ENCODE results near the gene TANGO6.
"Not testable (repeated sequence)": the region's sequence is repeated elsewhere in the genome, so short reads cannot be mapped to it uniquely, and the experiment has no call there.

TANGO6 gene

DNA sequence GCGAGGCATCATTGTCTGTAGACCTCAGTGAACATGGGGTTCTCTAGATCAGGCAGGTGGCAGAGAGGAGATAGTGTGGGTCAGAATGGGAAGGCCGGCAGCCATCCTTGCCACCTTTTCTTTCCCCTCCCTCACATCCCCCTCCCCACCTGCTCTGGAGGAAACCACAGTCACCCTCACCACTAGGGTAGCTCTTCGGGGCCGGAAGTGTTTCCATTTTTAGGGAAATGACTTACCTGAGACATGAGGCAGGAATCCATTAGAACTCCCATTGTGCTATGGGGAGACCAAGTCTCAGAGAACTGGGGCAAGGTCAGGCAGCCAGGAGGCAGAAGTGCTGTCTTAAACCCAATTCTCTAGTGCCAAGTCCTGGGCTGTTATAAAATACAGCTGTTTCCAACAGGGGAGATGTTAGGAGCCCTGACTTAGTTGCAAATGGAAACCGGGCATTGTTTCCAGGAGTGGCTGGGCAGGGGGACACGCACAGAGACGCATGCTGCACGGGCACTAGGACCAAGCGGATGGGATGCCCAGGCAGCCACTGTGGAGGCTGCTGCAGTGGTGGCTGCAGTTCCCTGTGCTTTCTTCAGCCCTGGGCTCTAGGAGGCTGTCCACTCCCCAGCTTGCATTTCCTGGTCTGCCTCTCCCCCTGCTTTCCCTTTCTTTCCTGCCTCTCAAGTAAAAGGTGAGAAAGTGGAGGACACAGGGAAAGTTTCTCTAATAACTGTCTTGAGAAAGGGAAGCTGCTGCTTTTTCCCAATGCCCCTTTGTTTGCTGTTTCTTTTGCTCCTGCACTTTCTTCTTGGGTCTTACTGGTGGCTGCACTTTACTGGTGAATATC is 265.0 kb downstream of the TANGO6 start:
- no peak for DNase-seq

DNA sequence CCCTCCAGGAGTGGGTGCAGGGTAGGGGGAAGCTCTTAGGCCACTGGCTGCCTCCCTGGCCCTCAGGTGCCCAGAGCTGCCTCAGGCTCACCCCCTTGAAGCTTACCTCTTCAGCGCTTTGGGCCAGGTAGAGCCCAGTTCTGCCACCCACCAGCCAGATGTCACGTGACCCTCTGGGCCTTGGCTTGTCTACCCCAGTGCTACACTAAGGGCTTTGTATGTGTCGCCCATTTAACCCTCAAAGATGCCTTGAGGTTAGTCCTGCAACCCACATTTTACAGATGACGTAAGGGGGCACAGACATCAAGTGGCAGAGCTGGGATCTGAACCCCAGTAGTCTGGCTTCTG is 265.5 kb downstream of the TANGO6 start:
- DNase-seq: no peak

DNA sequence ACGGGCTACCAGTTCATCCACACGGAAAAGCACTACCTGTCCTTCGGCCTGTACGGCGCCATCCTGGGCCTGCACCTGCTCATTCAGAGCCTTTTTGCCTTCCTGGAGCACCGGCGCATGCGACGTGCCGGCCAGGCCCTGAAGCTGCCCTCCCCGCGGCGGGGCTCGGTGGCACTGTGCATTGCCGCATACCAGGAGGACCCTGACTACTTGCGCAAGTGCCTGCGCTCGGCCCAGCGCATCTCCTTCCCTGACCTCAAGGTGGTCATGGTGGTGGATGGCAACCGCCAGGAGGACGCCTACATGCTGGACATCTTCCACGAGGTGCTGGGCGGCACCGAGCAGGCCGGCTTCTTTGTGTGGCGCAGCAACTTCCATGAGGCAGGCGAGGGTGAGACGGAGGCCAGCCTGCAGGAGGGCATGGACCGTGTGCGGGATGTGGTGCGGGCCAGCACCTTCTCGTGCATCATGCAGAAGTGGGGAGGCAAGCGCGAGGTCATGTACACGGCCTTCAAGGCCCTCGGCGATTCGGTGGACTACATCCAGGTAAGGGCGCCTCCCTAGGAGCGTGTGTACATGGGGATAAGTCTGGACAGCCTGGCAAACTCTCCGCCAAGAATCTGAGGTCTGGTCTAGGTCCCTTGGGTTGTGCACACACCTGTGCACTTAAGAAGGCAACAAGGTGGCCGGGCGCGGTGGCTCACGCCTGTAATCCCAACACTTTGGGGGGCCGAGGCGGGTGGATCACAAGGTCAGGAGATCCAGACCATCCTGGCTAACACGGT is 266.3 kb downstream of the TANGO6 start:
- DNase-seq: no peak

DNA sequence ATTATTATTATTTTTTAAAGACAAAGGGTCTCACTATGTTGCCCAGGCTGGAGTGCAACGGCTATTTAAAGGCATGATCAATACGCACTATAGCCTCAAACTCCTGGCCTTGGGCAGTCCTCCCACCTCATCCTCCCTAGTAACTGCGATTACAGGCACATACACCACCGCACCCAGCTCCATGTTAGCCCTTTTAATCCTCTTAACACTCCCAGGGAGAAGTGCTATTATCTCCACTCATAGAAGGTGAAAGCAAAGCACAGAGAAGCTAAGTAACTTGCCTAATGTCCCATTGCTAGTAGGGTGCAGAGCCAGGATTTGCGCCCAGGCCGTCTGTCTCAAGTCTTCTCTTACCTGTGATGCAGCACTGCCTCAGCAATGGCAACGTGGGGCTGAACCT is 267.1 kb downstream of the TANGO6 start:
- DNase-seq: no peak

DNA sequence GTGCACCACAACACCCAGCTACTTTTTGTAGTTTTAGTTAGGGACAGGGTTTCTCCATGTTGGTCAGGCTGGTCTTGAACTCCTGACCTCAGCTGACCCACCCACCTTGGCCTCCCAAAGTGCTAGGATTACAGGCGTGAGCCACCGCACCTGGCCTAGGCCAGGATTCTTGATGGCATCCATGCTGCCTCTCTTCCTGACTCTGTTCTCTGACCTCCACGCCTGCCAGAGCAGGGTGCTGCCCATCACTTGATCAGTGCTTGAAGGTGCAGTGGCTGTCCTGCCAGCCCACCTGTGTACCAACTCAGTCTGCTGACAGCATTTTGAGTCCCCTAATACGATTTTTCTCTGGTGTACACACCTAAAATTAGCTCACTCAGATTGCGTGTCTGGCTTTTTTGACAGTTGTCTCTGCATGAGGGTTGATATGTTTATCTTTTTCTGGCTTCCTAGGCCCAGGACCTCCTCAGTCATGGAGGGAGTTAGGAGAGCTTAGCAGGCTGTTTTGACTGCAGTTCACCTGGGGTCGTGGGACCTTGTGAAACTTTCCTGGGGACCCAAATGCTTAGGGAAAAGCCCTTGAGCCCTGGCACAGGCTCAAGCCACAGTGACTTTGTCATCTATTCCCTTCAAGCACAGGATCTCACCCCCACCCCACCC is 268.0 kb downstream of the TANGO6 start:
- no peak for DNase-seq

DNA sequence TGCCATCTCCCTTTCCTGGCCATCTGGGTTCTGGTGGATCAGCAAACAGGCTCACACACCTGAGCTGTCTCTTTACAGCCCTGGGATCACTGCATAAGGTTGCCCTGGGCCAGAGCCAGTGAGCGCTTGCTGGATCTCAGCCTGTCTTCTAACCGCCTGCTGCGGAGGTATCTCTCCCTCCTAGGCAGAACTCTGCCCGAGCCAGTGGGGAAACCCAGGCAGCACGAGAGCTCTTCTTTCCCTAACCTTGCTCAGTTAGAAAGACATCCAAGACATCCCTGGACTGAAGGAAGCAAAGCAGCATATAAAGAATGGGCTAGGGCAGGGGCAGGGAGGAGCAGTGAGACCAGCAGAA is 268.5 kb downstream of the TANGO6 start:
- DNase-seq: no peak

DNA sequence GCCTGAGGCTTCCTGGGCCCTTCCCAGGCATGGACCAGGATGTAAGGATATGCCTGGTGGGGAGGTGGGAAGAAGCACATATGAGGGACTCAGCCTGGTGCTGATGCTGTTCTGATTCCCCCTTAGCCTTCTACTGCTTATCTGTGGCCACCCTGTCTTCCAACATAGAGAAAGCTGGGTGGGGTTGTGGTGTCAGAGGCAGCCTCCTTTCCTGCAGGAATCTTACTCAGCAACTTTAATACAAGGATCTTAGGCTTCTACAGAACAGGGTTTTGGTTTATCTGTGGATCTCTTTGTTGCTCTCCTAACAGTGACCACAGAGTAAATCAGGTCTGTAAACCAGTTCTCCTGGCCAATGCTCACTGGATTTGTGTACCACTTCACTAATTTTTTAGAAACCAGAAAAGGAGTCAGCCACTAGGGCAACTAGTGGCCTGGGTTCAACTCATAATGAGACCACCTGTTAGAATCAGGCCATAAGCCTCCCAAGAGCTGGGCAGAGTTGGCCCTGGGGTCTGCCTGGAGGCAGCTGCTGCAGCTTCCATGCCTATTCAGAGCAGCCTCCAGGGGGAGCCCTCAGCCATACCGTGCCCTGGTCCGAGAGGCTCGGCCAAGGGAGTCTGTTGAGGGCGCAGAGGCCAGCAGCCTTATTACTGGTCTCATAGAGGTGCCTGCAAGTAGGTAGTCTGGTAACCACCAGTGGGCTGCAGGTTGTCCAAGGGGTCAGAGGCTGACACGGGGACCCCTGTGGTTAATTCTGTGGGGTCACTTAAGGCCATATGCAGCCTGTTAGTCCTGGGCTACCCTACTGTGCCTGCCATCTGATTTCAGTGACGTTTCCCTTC is 269.2 kb downstream of the TANGO6 start:
- peak; percentile 64 for DNase-seq

DNA sequence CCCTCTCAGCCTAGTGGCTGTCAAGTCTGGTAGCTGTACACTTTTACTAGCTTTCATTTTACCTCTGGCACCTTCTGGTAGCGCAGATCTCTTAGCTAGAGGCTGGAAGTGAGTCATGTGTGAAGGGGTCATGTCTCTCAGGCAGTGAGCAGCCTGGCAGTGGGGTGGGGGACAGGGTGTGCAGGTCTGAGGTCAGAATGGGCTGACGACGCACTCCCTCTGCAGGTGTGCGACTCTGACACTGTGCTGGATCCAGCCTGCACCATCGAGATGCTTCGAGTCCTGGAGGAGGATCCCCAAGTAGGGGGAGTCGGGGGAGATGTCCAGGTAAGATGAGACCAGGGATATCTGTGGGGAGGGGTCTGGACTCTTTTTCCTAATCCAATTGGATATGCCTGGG is 269.9 kb downstream of the TANGO6 start:
- no peak for DNase-seq

DNA sequence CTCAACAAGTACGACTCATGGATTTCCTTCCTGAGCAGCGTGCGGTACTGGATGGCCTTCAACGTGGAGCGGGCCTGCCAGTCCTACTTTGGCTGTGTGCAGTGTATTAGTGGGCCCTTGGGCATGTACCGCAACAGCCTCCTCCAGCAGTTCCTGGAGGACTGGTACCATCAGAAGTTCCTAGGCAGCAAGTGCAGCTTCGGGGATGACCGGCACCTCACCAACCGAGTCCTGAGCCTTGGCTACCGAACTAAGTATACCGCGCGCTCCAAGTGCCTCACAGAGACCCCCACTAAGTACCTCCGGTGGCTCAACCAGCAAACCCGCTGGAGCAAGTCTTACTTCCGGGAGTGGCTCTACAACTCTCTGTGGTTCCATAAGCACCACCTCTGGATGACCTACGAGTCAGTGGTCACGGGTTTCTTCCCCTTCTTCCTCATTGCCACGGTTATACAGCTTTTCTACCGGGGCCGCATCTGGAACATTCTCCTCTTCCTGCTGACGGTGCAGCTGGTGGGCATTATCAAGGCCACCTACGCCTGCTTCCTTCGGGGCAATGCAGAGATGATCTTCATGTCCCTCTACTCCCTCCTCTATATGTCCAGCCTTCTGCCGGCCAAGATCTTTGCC is 271.1 kb downstream of the TANGO6 start:
- no peak for DNase-seq

DNA sequence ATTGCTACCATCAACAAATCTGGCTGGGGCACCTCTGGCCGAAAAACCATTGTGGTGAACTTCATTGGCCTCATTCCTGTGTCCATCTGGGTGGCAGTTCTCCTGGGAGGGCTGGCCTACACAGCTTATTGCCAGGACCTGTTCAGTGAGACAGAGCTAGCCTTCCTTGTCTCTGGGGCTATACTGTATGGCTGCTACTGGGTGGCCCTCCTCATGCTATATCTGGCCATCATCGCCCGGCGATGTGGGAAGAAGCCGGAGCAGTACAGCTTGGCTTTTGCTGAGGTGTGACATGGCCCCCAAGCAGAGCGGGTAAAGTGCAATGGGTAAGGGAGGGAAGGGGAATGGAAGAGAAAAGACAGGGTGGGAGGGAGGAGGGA is 271.6 kb downstream of the TANGO6 start:
- no peak for DNase-seq

DNA sequence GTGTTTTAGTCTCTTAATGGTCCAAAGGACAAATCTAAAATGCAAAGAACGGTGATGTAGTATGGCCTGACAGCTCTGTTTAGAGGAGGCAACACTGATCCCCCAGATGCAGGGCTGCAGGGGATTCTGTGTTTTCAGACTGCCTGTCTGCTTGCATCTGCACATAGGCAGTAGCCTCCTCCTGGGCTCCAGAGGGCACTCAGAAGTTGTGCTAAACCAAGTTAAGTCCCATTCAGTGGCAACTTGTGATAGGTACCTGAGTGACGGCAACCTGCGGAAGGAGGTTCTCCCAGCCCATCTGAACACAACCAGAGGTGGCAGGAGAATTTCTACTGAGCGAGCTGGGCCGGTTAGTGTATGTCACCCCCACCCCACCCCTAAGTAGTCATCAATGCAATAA is 272.0 kb downstream of the TANGO6 start:
- no peak for DNase-seq

DNA sequence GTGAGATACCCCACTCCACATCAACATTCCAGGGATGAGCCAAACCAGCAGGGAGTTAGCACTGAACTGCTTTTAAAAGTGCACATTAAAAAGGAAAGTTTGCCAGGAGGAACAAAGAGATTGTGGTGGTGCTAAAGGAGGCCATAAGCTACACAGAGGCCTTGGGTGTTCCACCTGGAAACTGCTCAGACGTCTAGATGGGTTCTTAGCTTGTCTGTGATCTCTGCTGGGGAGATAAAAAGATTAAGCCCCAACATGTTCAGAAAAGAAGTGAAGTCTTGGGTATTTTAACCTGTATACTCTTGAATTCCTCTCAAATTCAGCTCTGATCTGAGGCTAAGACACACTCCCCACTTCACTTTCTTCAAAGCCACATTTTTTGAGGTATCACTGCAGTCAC is 272.5 kb downstream of the TANGO6 start:
- no peak for DNase-seq

DNA sequence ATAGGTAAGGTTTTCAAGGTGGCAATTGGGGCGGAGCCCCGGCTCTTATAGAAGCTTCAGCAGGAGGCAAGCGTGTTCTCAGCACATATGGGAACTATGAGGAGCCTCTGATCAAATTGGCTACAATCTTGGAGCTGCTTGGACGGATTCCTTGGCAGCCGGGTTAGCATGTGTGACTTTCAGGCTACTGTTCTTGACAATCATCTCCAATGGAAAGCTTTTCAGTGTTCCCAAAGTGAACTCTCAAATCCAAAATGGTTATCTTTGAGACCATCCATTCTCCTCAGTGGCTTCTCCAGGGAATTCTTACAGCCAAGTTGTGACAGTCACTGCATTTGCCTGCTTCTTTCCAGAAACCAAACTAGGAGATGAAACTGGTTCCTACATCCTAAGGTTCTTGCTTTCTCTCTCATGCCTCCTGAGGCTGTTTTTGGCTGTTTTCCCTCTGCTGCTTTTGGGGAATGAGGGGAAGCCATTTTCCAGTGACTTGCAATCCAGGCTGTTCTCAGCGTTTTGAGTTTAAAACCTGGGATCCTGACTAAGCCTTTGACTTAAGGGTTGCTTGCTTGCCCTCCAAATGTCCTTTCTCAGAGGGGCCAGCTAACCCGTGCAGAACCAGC is 273.0 kb downstream of the TANGO6 start:
- DNase-seq: no peak

DNA sequence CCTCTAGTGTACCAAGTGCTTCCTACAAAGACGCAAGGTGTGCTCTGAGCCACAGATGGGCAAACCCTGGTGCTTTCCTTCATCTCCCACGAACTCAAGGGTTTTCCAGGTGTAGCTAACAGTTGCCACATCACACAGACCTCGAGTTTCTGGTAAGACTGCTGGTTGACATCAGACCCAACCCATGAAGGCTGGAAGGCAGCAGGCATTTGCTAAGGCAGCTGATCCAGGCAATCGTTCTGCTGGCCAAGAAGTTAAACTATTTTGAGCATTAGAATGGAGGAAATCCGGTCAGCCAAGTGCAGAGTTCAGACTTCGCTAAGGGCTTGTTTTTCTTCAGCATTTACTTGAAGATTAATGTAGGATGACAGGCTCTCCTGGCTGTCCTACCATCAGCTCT is 273.6 kb downstream of the TANGO6 start:
- DNase-seq: no peak

DNA sequence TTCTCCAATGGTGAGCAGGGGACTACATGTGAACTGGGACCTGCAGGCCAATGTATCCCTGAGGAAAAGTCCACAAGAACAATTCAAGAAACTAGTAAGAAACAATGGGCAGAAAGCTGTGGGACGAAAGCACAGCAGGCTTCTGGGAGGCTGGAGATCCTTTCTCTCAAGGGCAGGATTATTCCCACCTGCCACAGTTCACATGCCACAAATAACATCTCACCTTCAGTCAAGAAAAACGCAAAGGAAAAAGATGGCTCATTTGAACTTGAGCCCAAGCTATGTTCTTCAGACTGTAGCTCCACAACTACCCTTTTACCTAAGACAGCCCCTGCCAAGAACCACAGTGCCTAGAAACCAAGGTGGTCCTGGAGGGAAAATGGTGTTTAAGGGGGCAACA is 275.1 kb downstream of the TANGO6 start:
- no peak for DNase-seq

DNA sequence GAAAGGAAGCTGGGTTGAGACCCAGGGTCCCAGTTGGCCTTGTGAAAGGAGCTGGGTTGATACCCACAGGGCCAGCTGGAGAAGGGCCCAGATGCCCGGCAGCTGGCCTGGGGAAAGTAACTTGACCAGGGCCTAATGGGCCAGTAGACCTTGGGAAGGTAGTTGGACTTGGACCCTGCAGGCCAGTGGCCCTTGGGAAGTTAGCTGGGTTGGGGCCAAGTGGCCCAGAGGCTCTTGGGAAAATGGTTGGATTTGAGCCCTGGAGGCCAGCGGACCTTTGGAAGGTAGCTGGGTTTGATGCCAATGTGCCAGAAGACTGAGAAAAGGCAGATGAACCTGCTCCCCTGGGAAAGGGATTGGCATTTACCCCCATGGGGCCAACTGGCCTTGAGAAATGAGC is 275.7 kb downstream of the TANGO6 start:
- no peak for DNase-seq

DNA sequence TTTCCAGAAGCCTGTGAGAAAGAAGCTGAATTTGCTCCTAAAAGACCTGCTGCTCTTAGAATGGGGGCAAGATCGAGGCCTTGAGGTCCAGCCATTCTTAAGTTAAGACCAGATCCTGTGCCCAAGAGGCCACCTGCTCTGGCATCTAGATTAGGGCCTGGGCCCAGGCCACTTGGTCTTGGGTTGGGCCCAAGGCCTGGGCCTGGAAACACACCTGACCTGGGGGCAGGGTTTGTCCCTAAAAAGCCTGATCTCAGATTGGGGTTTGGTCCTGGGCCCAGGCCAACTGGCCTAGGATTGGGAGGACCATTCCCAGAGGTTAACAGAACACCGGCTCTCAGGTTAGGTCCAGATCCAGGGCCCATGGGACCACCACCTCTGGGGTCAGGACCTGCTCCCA is 276.2 kb downstream of the TANGO6 start:
- no peak for DNase-seq

DNA sequence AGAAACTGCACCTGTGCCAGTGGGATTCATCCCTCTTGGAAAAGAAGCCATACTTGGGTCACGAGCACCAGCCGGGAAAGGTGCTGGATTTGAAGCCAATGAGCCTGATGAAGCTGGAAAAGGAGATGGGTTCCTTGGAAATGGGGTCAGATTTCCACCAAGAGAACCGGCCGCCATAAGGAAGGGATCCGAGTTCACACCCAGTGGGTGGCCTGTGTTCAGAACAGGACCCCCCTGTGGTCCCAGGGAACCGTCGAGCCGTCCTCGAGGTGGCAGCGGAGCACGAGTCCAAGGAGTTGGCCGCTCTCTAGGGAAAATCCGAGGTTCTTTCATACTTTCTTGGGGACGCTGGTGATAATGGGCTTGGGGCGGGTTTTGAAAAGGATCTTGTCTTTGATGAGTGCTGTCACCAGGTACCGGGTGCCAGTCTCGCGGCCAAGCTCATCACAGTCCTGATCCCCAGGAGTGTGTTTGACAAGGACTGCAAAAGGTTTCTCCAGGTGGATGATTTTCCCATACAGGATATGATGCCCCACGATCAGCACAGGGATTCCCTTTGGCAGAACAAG is 276.8 kb downstream of the TANGO6 start:
- no peak for DNase-seq

DNA sequence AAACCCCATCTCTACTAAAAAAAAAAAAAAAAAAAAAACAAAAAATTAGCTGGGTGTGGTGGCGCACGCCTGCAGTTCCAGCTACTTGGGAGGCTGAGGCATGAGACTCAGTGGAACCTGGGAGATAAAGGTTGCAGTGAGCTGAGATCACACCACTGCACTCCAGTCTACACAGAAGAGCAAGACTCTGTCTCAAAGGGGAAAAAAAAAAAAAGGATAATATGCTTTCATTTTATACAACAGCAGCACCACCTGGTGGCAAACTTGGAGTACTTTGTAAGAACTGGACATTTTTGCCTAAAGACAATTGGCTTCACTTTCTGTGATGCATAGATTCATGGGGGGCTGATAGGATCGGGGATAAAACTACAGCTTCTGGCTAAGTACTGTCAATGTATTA is 280.6 kb downstream of the TANGO6 start:
- peak; percentile 62 for DNase-seq

DNA sequence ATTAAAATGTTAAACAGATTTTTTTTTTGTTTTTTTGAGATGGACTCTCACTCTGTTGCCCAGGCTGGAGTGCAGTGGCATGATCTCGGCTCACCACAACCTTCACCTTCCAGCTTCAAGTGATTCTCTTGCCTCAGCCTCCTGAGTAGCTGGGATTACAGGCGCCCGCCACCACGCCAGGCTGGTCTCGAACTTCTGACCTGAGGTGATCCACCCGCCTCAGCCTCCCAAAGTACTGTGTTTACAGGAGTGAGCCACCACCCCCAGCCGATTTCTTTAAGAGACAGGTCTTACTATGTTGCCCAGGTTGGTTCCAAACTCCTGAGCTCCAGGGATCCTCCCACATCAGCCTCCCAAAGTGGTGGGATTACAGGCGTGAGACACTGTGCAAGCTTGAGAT is 281.1 kb downstream of the TANGO6 start:
- not testable (repeated sequence) for DNase-seq

DNA sequence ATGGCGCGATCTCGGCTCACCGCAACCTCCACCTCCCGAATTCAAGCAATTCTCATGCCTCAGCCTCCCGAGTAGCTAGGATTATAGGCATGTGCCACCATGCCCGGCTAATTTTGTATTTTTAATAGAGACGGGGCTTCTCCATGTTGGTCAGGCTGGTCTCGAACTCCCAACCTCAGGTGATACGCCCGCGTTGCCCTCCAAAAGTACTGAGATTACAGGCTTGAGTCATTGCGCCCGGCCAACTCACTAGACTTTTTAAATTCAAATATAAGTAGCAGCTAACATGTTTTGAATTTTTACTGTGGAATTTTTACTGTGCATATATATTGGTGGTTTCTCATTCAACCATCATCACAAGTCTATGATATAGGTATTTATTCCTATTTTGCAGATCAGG is 281.6 kb downstream of the TANGO6 start:
- DNase-seq: not testable (repeated sequence)

DNA sequence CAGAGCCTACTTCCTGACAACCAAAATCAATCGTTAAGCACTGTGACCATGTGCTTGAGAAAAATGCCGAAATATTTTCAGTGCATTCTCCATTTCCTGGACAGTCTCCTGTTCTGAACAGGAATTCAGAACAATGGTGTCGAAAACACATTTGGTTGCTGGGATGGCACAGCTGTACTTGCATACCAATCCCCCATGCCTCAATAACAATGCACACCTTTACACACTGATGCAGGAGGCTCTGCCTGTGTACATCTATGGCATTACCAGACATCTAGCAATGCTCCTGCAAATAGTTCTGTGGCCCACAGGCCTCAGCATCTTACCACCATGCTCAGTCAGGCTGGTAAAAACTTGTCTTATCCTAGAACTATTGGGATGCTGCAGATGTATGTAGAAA is 282.9 kb downstream of the TANGO6 start:
- DNase-seq: no peak

All from stimulated activated CD4-positive, alpha-beta T cell treated with anti-CD3 and anti-CD28 coated beads, Interleukin-4, amount 100 ng/mL, for 1 hour (primary cell).